Mesendoderm (in vitro differentiated cells): ENCODE results near the gene F2RL2.

ENCODE experiments used
- DNase-seq: peaks from one replicate; pipeline ENCODE4 v3.0.0; 2013
- H2AK5ac ChIP-seq: 2 replicates; pipeline ENCODE4 v1.6.1; 2013; ENCODE audit warnings: low read length, inconsistent platforms
- H2BK120ac ChIP-seq: 2 replicates; pipeline ENCODE4 v1.6.1; 2013; ENCODE audit warnings: low read depth, mild to moderate bottlenecking, low read length, moderate library complexity, mixed read lengths
- H2BK15ac ChIP-seq: replicated peaks from 2 replicates; pipeline ENCODE4 v1.6.1; 2013; ENCODE audit warnings: low read depth, mild to moderate bottlenecking, moderate library complexity
- H2BK5ac ChIP-seq: 2 replicates; pipeline ENCODE4 v1.6.1; 2013; ENCODE audit warnings: low read length, inconsistent platforms
- H3K18ac ChIP-seq: 2 replicates; pipeline ENCODE4 v1.6.1; 2013; ENCODE audit warnings: mild to moderate bottlenecking, low read length, mixed read lengths
- H3K23ac ChIP-seq: one replicate; pipeline ENCODE4 v1.6.1; 2013; ENCODE audit warnings: low read length
- H3K27ac ChIP-seq: 2 replicates; pipeline ENCODE4 v1.5.1; 2013; ENCODE audit warnings: low read depth, mild to moderate bottlenecking, inconsistent platforms, low read length, moderate library complexity
- H3K27me3 ChIP-seq: 2 replicates; pipeline ENCODE4 v1.6.1; 2013; ENCODE audit warnings: low read length, control low read depth, mild to moderate bottlenecking, inconsistent platforms; ENCODE audit not compliant: insufficient read depth, poor library complexity
- H3K36me3 ChIP-seq: 2 replicates; pipeline ENCODE4 v1.6.1; 2013; ENCODE audit warnings: low read length, inconsistent platforms; ENCODE audit not compliant: control insufficient read depth, insufficient read depth
- H3K4ac ChIP-seq: one replicate; pipeline ENCODE4 v1.6.1; 2013; ENCODE audit warnings: low read depth, mild to moderate bottlenecking, low read length, moderate library complexity
- H3K4me1 ChIP-seq: 2 replicates; pipeline ENCODE4 v1.6.1; 2013; ENCODE audit warnings: low read depth, low read length, inconsistent platforms; ENCODE audit not compliant: control insufficient read depth
- H3K4me2 ChIP-seq: 2 replicates; pipeline ENCODE4 v1.6.1; 2013; ENCODE audit warnings: low read length
- H3K4me3 ChIP-seq: 2 replicates; pipeline ENCODE4 v1.5.1; 2013; ENCODE audit warnings: mild to moderate bottlenecking, low read length
- H3K56ac ChIP-seq: one replicate; pipeline ENCODE4 v1.6.1; 2013; ENCODE audit warnings: low read length
- H3K79me1 ChIP-seq: 2 replicates; pipeline ENCODE4 v1.6.1; 2013; ENCODE audit warnings: low read length, inconsistent platforms
- H3K79me2 ChIP-seq: 2 replicates; pipeline ENCODE4 v1.6.1; 2013; ENCODE audit warnings: mild to moderate bottlenecking, low read length; ENCODE audit not compliant: control insufficient read depth, insufficient read depth
- H3K9ac ChIP-seq: 2 replicates; pipeline ENCODE4 v1.6.1; 2013; ENCODE audit warnings: low read length, inconsistent platforms
- H4K5ac ChIP-seq: one replicate; pipeline ENCODE4 v1.6.1; 2013; ENCODE audit warnings: low read length
- H4K8ac ChIP-seq: one replicate; pipeline ENCODE4 v1.6.1; 2013; ENCODE audit warnings: low read depth, mild to moderate bottlenecking, control low read depth, low read length, moderate library complexity
- WGBS: extraction: QIAGEN DNeasy Blood & Tissue Kit; methylation state at CpG from one replicate; pipeline ENCODE4 v1.1.7; 2013; ENCODE audit warnings: low lambda C conversion rate, missing lambda C conversion rate; ENCODE audit not compliant: insufficient coverage; ENCODE audit errors: extremely low coverage; 5-methylcytosine and 5-hydroxymethylcytosine counted together

F2RL2 gene

GRCh38 chr5:76600716-76601115, 22.5 kb downstream of the F2RL2 start:
- H4K5ac ChIP-seq: no peak overlapping the region
- H3K56ac ChIP-seq: no peak overlapping the region
- no CpG with 5 or more reads among the region's 4 CpGs for WGBS
- H2AK5ac ChIP-seq: no peak overlapping the region
- no peak overlapping the region for H3K4me3 ChIP-seq
- DNase-seq: no peak
- no peak overlapping the region for H3K9ac ChIP-seq
- no peak overlapping the region for H3K4me2 ChIP-seq
- no peak overlapping the region for H3K23ac ChIP-seq
- H3K27ac ChIP-seq: no peak overlapping the region
- no peak overlapping the region for H2BK5ac ChIP-seq
- no peak overlapping the region for H3K18ac ChIP-seq
- H3K4ac ChIP-seq: no peak overlapping the region
- no peaks in the 10 kb centered on the region for H3K79me1 ChIP-seq
- no peaks in the 10 kb centered on the region for H3K36me3 ChIP-seq
- no peaks in the 10 kb centered on the region for H3K79me2 ChIP-seq
- H3K4me1 ChIP-seq: no peaks in the 10 kb centered on the region
- H4K8ac ChIP-seq: no peak overlapping the region
- no peak overlapping the region for H2BK120ac ChIP-seq
- no peak overlapping the region for H2BK15ac ChIP-seq
- no peaks in the 10 kb centered on the region for H3K27me3 ChIP-seq

- no peak overlapping the region for H4K5ac ChIP-seq
- no peak overlapping the region for H3K4me2 ChIP-seq
- H3K4me1 ChIP-seq: no peaks in the 10 kb centered on the region
- H2BK120ac ChIP-seq: no peak overlapping the region
- H3K18ac ChIP-seq: no peak overlapping the region
- no peaks in the 10 kb centered on the region for H3K36me3 ChIP-seq
- H3K4me3 ChIP-seq: no peak overlapping the region
- no CpG with 5 or more reads among the region's 2 CpGs for WGBS
- no peaks in the 10 kb centered on the region for H3K79me1 ChIP-seq
- H3K23ac ChIP-seq: no peak overlapping the region
- no peaks in the 10 kb centered on the region for H3K79me2 ChIP-seq
- no peak overlapping the region for H2BK15ac ChIP-seq
- no peaks in the 10 kb centered on the region for H3K27me3 ChIP-seq
- H2AK5ac ChIP-seq: no peak overlapping the region
- no peak overlapping the region for H3K4ac ChIP-seq
- H4K8ac ChIP-seq: no peak overlapping the region
- H2BK5ac ChIP-seq: no peak overlapping the region
- no peak overlapping the region for H3K56ac ChIP-seq
- H3K27ac ChIP-seq: no peak overlapping the region
- H3K9ac ChIP-seq: no peak overlapping the region
- no peak for DNase-seq
Measured at GRCh38 chr5:76598531-76598930, 24.7 kb downstream of the F2RL2 start.

GRCh38 chr5:76595755-76596481, 27.3 kb downstream of the F2RL2 start:
- no peaks in the 10 kb centered on the region for H3K79me1 ChIP-seq
- H3K18ac ChIP-seq: no peak overlapping the region
- no peak overlapping the region for H3K4me3 ChIP-seq
- WGBS: no CpG with 5 or more reads among the region's 3 CpGs
- DNase-seq: no peak
- H4K5ac ChIP-seq: no peak overlapping the region
- no peak overlapping the region for H2BK120ac ChIP-seq
- no peaks in the 10 kb centered on the region for H3K79me2 ChIP-seq
- no peaks in the 10 kb centered on the region for H3K4me1 ChIP-seq
- H3K4me2 ChIP-seq: no peak overlapping the region
- no peak overlapping the region for H4K8ac ChIP-seq
- no peaks in the 10 kb centered on the region for H3K36me3 ChIP-seq
- no peak overlapping the region for H2BK15ac ChIP-seq
- H3K9ac ChIP-seq: no peak overlapping the region
- no peak overlapping the region for H2AK5ac ChIP-seq
- H3K56ac ChIP-seq: no peak overlapping the region
- H3K27me3 ChIP-seq: no peaks in the 10 kb centered on the region
- H2BK5ac ChIP-seq: no peak overlapping the region
- H3K27ac ChIP-seq: no peak overlapping the region
- no peak overlapping the region for H3K23ac ChIP-seq
- H3K4ac ChIP-seq: no peak overlapping the region

- Histone ChIP-seq H3K56ac (no peak overlapping the region), H3K18ac (no peak overlapping the region), H4K5ac (no peak overlapping the region), H2BK5ac (no peak overlapping the region), H2BK15ac (no peak overlapping the region), H3K4me1 (no peaks in the 10 kb centered on the region), H3K79me2 (no peaks in the 10 kb centered on the region), H3K79me1 (no peaks in the 10 kb centered on the region), H3K4me2 (no peak overlapping the region), H3K9ac (no peak overlapping the region), H3K27me3 (no peaks in the 10 kb centered on the region), H4K8ac (no peak overlapping the region), H2AK5ac (no peak overlapping the region), H3K4ac (no peak overlapping the region), H3K27ac (no peak overlapping the region), H3K4me3 (no peak overlapping the region), H2BK120ac (no peak overlapping the region), H3K23ac (no peak overlapping the region), H3K36me3 (no peaks in the 10 kb centered on the region)
- DNase-seq: no peak
- WGBS: no CpG with 5 or more reads among the region's 4 CpGs
Measured at GRCh38 chr5:76594107-76594506, 29.1 kb downstream of the F2RL2 start.

- Histone ChIP-seq H2BK120ac (no peak overlapping the region), H2AK5ac (no peak overlapping the region), H4K5ac (no peak overlapping the region), H3K79me2 (no peaks in the 10 kb centered on the region), H3K79me1 (no peaks in the 10 kb centered on the region), H3K27me3 (no peaks in the 10 kb centered on the region), H3K36me3 (no peaks in the 10 kb centered on the region), H2BK15ac (no peak overlapping the region), H4K8ac (no peak overlapping the region), H3K4me2 (no peak overlapping the region), H3K23ac (no peak overlapping the region), H3K9ac (no peak overlapping the region), H3K4me3 (no peak overlapping the region), H3K4ac (no peak overlapping the region), H3K4me1 (no peaks in the 10 kb centered on the region), H3K27ac (no peak overlapping the region), H3K56ac (no peak overlapping the region), H3K18ac (no peak overlapping the region), H2BK5ac (no peak overlapping the region)
- WGBS: no CpG with 5 or more reads among the region's 3 CpGs
- no peak for DNase-seq
Measured at GRCh38 chr5:76592692-76593091, 30.5 kb downstream of the F2RL2 start.

DNA sequence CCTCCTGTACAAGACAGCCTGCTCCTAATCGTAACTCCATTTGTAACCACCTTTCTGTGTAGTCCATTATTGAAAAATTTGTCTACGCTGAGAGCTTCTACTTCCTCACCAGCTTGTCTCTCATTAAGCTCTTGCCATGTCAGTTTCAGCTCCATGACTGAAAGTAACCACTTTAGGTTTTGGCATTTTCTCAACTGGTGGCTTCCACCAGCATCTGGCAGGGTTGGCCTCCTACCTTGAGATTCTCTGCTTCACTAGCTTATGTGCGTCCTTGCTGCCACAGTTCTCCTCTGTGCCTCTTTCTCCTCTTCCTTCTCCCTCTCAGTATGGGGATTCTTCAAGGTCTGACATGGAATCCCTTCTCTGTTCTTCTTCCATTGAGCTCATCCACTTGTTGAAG, 31.8 kb downstream of the F2RL2 start:
- Histone ChIP-seq H3K9ac (no peak overlapping the region), H3K18ac (no peak overlapping the region), H4K5ac (no peak overlapping the region), H3K36me3 (no peaks in the 10 kb centered on the region), H3K27me3 (no peaks in the 10 kb centered on the region), H2AK5ac (no peak overlapping the region), H2BK15ac (no peak overlapping the region), H3K79me2 (no peaks in the 10 kb centered on the region), H3K4me1 (no peaks in the 10 kb centered on the region), H3K79me1 (no peaks in the 10 kb centered on the region), H3K56ac (no peak overlapping the region), H3K27ac (no peak overlapping the region), H3K4me2 (no peak overlapping the region), H2BK5ac (no peak overlapping the region), H3K23ac (no peak overlapping the region), H3K4me3 (no peak overlapping the region), H2BK120ac (no peak overlapping the region), H3K4ac (no peak overlapping the region), H4K8ac (no peak overlapping the region)
- no CpG with 5 or more reads among the region's 3 CpGs for WGBS
- no peak for DNase-seq
